K562 (cell line): ENCODE data around the gene MYOM1. TPM values are rescaled to one million over a fixed set of nuclear protein-coding genes. Genes with fewer than 3 reads are reported as not detected.

Experiments used
- ARNT ChIP-seq, 2 experiments: fragments of 450-650 bp; IDR thresholded peaks; 2 replicates each; pipeline ENCODE4 v1.6.1; 2016; ENCODE audit warnings: mild to moderate bottlenecking in 1 of 2
- BHLHE40 ChIP-seq: IDR thresholded peaks from 2 replicates; pipeline ENCODE4 v1.6.1; 2011; ENCODE audit warnings: low read length, improper control_type of control experiment
- EGR1 ChIP-seq: fragments of 450-650 bp; conservative IDR thresholded peaks from 2 replicates; pipeline ENCODE4 v1.6.1; 2017; ENCODE audit warnings: mild to moderate bottlenecking
- HDAC1 ChIP-seq, 2 experiments: fragments of 450-650 bp; IDR thresholded peaks; 2 replicates each; pipeline ENCODE4 v1.6.1; 2016 to 2017; ENCODE audit warnings: inconsistent platforms in 1 of 2, mild to moderate bottlenecking in 1 of 2, moderate library complexity in 1 of 2
- JUN ChIP-seq, 2 experiments: sonication (generic) in 1 of 2; formaldehyde crosslinking in 1 of 2; IDR thresholded peaks; 2 replicates each; pipeline versions ENCODE4 v1.6.1 to v1.8.0; 2012 to 2022; ENCODE audit warnings: borderline replicate concordance in 2 of 2, mild to moderate bottlenecking in 2 of 2, improper control_type of control experiment in 1 of 2, low read depth in 1 of 2, low read length in 1 of 2, missing genetic modification reagents in 1 of 2
- NEUROD1 ChIP-seq: fragments of 150-350 bp; IDR thresholded peaks from 2 replicates; pipeline ENCODE4 v1.6.1; 2014; ENCODE audit warnings: borderline replicate concordance, low read length, low read depth; ENCODE audit not compliant: partially characterized antibody
- NR3C1 ChIP-seq: sonication (generic); formaldehyde crosslinking; IDR thresholded peaks from 2 replicates; pipeline ENCODE4 v1.8.1; 2022; ENCODE audit warnings: missing genetic modification reagents
- PHB2 ChIP-seq: fragments of 450-650 bp; IDR thresholded peaks from 2 replicates; pipeline ENCODE4 v1.6.1; 2017; ENCODE audit warnings: low read depth
- POLR2A ChIP-seq: fragments of 450-650 bp; conservative IDR thresholded peaks from 2 replicates; pipeline ENCODE4 v1.6.1; 2016
- SMARCA5 ChIP-seq: fragments of 450-650 bp; IDR thresholded peaks from 2 replicates; pipeline ENCODE4 v1.6.1; 2016
- TEAD1 ChIP-seq, 2 experiments: fragments of 450-650 bp in 1 of 2; sonication (generic) in 1 of 2; formaldehyde crosslinking; IDR thresholded peaks; 2 replicates each; pipeline versions ENCODE4 v1.4.0 to v1.8.0; 2020 to 2022; ENCODE audit warnings: mild to moderate bottlenecking in 2 of 2, missing genetic modification reagents in 1 of 2
- TEAD4 ChIP-seq, 2 experiments: sonication (generic) in 1 of 2; formaldehyde crosslinking in 1 of 2; IDR thresholded peaks; 2 replicates each; pipeline versions ENCODE4 v1.6.1 to v1.8.0; 2012 to 2022; ENCODE audit warnings: borderline replicate concordance in 1 of 2, inconsistent platforms in 1 of 2, low read length in 1 of 2, mild to moderate bottlenecking in 1 of 2, missing genetic modification reagents in 1 of 2
- ZBED1 ChIP-seq: IDR thresholded peaks from 2 replicates; pipeline ENCODE4 v1.6.1; 2014
- ZNF143 ChIP-seq: sonication (generic); formaldehyde crosslinking; IDR thresholded peaks from 2 replicates; pipeline ENCODE4 v1.9.0; 2022; ENCODE audit warnings: mild to moderate bottlenecking, missing genetic modification reagents
- ZNF239 ChIP-seq: fragments of 250-450 bp; sonication (Bioruptor Pico); IDR thresholded peaks from 2 replicates; pipeline ENCODE4 v1.4.0; 2020; ENCODE audit warnings: mild to moderate bottlenecking
- ZNF766 ChIP-seq: fragments of 200-800 bp; sonication (Bioruptor generic); conservative IDR thresholded peaks from 2 replicates; pipeline ENCODE4 v1.6.1; 2016; ENCODE audit warnings: missing genetic modification characterization, missing compliant biosample characterization
- polyA plus RNA-seq, 8 experiments: library from polyadenylated mRNA; depleted of rRNA in 4 of 8; stranded (reverse) in 5 of 8; unstranded in 3 of 8; fragments of >200 nt; fragmentation: Nextera tagmentation in 2 of 8; fragmentation: Illumina TruSeq in 1 of 8; extraction: Ambion mirVana in 2 of 8; extraction: Trizol in 1 of 8; gene quantifications; 2 replicates each; pipeline versions ENCODE4 v1.2.1 to v1.2.3, GENCODE V29; 2011 to 2014; ENCODE audit warnings: inconsistent platforms in 1 of 8, missing spikeins in 1 of 8
- total RNA-seq, 7 experiments: library from RNA; depleted of rRNA in 6 of 7; stranded (reverse); fragments of >200 nt in 6 of 7; fragmentation: Illumina TruSeq in 2 of 7; extraction: Trizol in 2 of 7; gene quantifications; 2 replicates each; pipeline versions ENCODE4 v1.2.1 to v1.2.3, GENCODE V29; 2011 to 2021; ENCODE audit warnings: low replicate concordance in 1 of 7
- TF ChIP-seq, protein P1 (sequence below): fragments of 250-450 bp; sonication (Bioruptor Pico); IDR thresholded peaks from 2 replicates; pipeline ENCODE4 v1.4.0; 2020
- TF ChIP-seq, protein P2 (sequence below), 2 experiments: fragments of 450-650 bp; IDR thresholded peaks; 2 replicates each; pipeline ENCODE4 v1.6.1; 2016; ENCODE audit warnings: mild to moderate bottlenecking in 2 of 2, borderline replicate concordance in 1 of 2, low read depth in 1 of 2, moderate library complexity in 1 of 2

The MYOM1 gene
- total and polyA plus RNA-seq, 9 of the 15 experiments (the other 6 are each of a cell fraction or from before 2014, with no cell fraction given): 0.01 to 0.62 (median 0.25) TPM

DNA sequence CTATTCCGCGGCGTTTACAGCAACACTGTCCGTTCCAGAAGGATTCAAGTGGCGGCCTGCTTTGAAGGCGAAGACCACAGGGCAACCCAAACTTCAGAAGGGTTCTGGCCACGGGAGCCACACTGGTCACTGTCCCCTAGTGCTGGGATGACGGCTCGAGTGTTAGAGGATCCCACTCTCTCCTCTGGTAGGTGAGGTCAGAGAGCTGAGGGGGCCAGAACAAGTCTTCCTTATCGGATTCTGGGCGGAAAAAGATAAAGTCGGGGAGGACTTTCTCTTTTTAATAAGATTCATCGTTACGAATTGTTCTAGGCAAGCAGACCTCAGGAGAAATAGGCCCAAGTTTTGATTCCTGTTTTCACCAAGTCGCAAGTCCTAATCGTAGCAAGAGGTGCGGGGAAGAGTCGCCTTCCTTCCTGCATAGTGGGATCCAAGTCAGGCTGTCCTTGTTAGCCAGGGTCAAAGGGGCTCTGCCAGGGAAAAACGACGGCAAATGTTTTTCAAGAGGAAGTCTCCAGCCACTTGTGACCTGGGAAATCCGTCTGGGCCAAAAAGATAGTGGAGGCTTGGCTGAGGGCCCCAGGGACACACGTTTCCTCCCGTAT is 27.0 kb upstream of the MYOM1 start (continued):
- TF ChIP-seq ARNT (IDR thresholded peaks at IDR 0.05) (peak; percentile 42 to 78; a peak in 3 of 4 replicates), EGR1 (no peak), BHLHE40 (peak; percentile 80), PHB2 (peak; percentile 47; the same call in 1 of the 2 replicates), NR3C1 (CRISPR knock-in tag) (no peak), ZNF143 (CRISPR knock-in tag) (peak; percentile 49; the same call in 1 of the 2 replicates), HDAC1 (IDR thresholded peaks at IDR 0.05) (peak in 1 of 2 experiments; percentile 72; a peak in 1 of 4 replicates), JUN (IDR thresholded peaks at IDR 0.05; ENCODE audit: borderline replicate concordance, low read depth, low read length) (peak; percentile 71; the same call in 1 of the 2 replicates), JUN (CRISPR knock-in tag; IDR thresholded peaks at IDR 0.05; ENCODE audit: borderline replicate concordance) (peak; percentile 79; the same call in 1 of the 2 replicates), ZBED1 (peak; percentile 22; the same call in 1 of the 2 replicates), TEAD1 (CRISPR knock-in tag; IDR thresholded peaks at IDR 0.05) (0 out of 4 replicates have a peak, but pooled peaks of 1 of the 2 experiments have one; percentile 3), ZNF766 (CRISPR knock-in tag) (no peak), TEAD4 (IDR thresholded peaks at IDR 0.05; ENCODE audit: low read length) (peak; percentile 55; the same call in 1 of the 2 replicates), TEAD4 (CRISPR knock-in tag; IDR thresholded peaks at IDR 0.05; ENCODE audit: borderline replicate concordance) (no peak), NEUROD1 (no peak), SMARCA5 (peak; percentile 51; the same call in 1 of the 2 replicates), ZNF239 (0 out of 2 replicates have a peak, but pooled peaks have one; percentile 25), POLR2A (peak; percentile 81)
- TF ChIP-seq, protein P1, sequence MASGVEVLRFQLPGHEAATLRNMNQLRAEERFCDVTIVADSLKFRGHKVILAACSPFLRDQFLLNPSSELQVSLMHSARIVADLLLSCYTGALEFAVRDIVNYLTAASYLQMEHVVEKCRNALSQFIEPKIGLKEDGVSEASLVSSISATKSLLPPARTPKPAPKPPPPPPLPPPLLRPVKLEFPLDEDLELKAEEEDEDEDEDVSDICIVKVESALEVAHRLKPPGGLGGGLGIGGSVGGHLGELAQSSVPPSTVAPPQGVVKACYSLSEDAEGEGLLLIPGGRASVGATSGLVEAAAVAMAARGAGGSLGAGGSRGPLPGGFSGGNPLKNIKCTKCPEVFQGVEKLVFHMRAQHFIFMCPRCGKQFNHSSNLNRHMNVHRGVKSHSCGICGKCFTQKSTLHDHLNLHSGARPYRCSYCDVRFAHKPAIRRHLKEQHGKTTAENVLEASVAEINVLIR: 0 out of 2 replicates have a peak, but pooled peaks have one; percentile 5
- TF ChIP-seq, protein P2, sequence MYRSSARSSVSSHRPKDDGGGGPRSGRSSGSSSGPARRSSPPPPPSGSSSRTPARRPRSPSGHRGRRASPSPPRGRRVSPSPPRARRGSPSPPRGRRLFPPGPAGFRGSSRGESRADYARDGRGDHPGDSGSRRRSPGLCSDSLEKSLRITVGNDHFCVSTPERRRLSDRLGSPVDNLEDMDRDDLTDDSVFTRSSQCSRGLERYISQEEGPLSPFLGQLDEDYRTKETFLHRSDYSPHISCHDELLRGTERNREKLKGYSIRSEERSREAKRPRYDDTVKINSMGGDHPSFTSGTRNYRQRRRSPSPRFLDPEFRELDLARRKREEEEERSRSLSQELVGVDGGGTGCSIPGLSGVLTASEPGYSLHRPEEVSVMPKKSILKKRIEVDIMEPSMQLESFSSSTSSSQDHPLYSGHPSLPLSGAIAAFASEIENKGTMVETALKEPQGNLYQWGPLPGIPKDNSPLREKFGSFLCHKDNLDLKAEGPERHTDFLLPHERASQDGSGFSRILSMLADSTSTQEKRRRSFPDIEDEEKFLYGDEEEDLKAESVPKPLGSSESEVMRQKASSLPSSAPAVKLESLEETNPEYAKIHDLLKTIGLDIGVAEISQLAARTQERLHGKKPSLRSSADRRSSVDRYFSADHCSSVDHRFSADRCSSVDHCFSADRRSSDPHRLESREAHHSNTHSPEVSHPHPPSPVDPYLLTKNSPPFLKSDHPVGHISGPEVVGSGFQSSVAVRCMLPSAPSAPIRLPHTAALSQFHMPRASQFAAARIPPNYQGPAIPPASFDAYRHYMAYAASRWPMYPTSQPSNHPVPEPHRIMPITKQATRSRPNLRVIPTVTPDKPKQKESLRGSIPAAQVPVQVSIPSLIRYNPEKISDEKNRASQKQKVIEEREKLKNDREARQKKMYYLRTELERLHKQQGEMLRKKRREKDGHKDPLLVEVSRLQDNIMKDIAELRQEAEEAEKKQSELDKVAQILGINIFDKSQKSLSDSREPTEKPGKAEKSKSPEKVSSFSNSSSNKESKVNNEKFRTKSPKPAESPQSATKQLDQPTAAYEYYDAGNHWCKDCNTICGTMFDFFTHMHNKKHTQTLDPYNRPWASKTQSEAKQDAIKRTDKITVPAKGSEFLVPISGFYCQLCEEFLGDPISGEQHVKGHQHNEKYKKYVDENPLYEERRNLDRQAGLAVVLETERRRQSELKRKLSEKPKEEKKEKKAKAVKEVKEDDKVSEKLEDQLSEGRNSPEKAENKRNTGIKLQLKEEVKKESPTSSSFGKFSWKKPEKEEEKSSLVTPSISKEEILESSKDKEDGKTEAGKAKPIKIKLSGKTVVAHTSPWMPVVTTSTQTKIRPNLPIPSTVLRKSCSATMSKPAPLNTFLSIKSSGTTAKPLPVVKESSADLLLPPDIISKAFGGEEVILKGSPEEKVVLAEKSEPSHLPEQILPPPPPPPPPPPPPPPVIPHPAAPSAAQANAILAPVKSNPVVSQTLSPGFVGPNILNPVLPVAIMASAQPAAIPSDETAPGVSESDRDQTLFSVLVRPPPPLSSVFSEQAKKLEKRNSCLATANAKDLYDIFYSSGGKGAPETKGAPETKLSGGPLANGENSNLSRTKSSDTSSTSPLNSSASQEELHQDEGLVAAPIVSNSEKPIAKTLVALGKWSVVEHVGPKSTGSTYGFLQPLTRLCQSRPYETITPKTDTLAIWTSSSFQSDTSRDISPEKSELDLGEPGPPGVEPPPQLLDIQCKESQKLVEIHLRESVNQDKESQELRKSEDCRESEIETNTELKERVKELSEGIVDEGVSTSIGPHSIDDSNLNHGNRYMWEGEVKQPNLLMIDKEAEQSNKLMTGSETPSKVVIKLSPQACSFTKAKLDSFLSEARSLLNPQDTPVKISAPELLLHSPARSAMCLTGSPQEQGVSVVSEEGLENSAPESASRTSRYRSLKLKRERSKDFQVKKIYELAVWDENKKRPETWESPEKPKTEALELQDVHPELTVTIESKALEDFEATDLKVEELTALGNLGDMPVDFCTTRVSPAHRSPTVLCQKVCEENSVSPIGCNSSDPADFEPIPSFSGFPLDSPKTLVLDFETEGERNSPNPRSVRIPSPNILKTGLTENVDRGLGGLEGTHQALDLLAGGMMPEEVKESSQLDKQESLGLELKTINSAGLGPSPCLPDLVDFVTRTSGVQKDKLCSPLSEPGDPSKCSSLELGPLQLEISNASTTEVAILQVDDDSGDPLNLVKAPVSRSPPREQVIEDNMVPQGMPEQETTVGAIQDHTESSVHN (IDR thresholded peaks at IDR 0.05; ENCODE audit: borderline replicate concordance in 1 of 2, low read depth in 1 of 2): peak in 1 of 2 experiments; percentile 43; a peak in 1 of 4 replicates
